HuH-7 (cell line): Measurements from ENCODE around the gene FEN1.

Experiments used
- DNase-seq: peaks from one replicate; pipeline ENCODE4 v3.0.0; 2011; ENCODE audit warnings: low spot score

FEN1 gene

DNA sequence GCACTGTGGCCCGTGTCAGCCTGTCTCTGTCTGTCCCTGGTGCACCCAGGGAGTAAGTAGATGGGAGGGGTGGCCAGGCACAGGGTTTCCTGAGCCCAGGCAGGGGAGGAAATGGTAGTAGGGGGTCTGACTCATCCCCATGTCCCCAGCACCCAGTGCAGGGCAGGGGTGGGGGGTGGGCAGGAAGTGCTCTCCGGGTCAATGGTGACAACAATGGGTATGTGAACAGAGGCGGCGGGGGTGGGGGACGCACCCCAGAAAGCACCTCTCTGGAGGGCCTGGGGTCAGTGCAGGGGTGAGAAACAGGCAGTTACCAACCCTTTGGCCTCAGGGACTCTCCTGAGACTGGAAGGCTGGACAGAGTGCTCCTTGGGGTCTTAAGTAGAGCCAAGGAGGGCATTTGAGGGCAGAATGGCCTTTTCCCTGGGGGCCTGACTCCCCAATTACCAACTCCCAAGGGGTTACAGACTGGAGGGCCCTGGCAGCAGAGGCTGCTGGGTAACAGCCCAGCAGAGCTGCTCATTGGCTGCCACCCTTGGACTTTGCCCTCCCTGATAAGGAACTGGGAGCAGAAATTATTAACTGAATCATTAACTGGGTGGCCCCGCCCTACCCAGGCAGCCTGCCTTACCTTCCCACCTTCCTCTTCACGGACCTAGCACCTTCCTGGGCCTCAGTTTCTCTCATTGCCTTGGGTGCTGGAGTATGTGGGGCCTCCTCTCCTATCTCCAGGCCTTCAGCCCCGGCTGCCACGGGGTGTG, 36.1 kb upstream of the FEN1 start:
- peak; percentile 99 for DNase-seq

DNA sequence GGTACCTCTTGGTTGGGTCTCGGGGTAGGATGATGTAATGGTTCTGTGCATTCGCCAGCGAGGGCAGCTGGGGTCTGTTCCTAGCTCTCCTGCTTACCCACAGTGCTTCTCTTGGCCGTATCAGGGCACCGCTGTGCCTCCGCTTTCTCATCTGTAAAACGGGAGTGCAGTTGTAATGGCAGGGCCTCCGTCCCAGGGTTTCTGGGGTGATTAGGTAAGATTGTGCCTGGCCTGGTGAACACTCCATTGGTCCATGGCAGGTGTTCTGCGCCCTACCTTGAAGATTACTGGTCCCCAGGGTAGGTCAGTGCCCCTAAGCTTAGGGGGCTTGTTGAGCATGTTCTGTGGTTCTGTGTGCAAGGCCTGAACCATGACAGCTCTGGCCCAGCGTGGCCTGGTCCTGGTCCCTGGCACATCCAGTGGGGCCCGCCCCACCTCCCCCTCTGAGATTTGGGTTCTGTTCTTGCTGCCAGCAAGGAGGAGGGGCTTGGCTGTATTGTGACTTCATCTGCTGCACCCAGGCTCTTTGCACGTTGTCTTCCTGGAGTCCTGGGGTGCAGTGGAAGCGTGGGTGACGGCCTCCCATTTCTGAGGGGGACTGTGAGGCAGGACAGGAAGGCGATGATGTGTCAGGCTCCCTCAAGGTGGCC, 35.4 kb upstream of the FEN1 start:
- DNase-seq: no peak

DNA sequence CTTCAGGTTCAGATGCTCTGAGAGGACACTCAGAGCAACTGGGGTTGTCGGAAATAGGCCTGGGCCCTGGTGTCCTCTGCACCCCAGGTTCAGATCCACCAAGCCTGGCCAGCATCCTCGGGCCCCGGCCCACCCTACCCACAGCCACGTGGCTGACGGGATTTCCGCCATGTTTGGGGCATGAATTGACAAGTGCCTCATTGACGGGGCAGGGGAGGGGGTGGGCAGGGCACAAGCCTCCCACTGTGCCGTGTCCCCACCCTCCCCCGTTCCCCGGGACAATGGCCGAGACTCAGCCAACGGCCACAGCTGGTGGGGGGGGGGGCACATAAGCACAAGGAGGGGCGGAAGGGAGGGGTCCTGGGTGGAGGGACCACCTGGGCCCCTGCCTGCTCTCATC, 31.8 kb upstream of the FEN1 start:
- DNase-seq: no peak

DNA sequence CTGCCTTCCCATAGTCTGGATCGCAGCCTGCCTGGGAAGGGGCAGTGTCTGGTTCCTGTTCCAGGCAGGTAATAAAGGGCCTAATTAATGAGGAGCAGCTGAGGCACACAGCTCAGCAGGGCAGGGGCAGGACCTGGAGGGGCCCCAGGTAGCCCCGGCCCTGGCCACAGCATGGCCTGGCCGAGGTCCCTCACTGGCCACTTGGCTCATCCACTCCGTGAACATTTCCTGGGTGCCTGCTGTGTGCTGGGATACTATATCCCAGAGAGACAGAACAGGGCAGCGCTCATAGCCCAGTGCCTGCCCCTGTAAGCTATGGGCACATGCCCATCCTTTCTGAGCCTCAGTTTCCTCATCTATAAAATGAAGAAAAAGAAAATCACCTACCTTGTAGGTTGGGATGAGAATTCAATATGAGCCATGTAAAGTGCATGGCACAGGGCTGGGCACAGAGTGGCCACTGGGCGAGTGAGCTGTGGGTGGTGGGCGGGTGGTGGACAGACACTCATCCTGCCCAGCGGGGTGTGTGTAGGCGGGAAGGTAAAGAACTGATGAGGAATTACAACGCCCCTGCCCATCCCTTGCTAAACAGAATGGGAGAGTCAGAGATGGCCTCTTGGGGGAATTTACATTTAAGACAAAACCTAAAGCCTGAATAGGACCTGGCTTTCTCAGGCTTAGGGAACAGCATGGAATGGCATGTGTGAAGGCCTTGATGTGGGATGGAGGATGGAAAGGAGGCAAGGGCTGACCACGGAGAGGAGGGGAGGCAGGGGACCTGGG, 31.1 kb upstream of the FEN1 start:
- DNase-seq: no peak

DNA sequence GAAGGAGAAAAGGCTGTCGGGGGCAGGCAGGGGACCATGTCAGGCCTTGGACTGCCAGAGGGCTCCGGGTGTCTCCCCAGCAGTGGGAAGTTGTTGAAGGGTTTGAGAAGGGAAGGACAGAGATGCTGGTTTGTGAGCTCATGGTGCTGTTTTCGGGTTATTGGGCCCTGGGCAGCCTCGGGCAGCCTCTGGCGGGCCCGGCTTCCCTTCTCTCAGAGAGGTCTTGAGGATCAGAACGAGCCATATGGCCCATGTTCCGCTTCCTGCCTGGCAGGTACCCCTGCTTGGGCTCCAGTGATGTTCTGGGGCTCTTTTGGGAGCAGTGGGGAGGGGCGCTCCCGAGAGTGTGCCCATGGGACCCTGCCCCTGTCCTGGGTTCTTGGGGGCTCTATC, 30.5 kb upstream of the FEN1 start:
- no peak for DNase-seq

DNA sequence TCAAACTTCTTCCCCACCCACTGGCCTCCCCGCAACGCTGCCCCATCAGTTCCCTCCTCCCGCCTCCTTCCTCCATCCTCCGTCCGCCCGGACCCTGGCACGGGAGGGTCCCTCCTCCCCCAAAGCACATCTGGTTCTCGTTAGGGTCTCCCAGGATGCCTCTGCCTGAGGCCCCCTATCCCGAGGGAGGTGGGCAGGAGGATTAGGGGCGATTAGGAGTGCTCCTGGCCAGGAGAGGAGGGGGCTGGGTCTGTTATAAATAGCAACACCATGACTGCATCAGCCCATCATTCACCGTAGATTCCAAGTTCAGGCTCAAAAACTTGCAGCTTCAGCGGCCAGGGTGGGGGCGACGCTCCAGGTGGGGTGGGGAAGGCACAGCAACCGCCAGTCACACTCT, 29.9 kb upstream of the FEN1 start:
- DNase-seq: no peak

DNA sequence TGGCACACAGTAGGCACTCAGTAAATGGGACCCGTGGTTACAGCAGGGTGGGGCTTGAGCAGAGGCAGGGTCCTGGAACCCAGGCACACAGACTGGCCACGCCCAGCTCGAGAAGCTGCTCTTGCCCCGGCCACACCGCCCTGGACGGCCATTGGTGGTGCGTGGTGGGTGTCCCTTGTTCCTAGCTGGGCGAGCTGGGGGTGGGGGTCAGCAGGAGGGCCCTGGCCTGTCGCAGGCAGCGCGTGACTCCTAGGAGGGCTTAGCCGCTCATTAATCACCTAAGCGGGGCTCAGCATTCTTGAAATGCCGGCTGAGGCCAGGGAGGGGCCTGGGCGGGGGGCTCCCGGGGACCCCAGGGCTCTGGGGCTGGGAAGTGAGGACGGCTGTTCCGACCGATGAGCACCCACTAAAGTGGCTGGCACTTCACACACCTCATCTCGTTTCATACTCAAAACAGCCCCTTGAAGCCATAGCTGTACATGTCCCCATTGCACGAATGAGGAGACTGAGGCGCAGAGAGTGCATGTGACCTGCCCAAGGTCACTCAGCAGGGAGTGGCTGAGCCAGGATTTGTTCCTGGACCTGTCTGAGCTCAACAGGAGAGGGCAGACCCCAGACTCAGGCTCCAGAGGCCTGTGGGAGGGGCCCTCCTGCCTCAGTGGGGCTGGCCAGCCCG, 28.6 kb upstream of the FEN1 start:
- no peak for DNase-seq

DNA sequence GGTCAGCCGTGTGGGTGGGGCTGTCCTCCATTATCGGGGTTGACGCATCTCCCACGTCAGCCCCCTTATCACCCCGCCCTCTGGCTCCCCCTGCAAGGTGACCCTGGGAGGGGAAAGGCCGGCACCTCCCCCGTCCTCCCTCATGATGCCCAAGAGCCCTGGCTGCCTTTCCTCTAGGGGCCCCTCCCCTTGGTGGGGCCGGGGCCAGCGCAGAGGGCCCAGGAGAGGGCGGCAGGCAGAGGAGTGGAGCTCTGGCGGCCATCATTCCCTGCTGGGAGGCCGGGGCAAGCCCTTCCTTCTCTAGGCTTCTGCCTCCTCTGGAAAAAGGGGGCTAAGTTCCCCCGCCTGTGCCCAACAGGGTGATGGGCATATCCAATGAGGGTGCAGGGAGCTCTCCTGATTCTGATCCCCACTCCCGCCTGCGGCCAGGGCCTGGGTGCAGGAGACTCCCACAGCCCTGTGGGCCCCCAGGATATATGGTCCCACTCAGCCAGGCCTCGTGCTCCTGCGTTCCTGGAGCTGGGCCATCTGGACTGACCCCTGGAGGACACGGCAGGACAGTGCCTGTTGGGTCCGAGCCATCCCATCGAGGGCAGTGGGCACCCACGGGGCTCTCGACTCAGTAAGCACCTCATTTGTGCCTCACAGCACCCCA, 28.0 kb upstream of the FEN1 start:
- no peak for DNase-seq

DNA sequence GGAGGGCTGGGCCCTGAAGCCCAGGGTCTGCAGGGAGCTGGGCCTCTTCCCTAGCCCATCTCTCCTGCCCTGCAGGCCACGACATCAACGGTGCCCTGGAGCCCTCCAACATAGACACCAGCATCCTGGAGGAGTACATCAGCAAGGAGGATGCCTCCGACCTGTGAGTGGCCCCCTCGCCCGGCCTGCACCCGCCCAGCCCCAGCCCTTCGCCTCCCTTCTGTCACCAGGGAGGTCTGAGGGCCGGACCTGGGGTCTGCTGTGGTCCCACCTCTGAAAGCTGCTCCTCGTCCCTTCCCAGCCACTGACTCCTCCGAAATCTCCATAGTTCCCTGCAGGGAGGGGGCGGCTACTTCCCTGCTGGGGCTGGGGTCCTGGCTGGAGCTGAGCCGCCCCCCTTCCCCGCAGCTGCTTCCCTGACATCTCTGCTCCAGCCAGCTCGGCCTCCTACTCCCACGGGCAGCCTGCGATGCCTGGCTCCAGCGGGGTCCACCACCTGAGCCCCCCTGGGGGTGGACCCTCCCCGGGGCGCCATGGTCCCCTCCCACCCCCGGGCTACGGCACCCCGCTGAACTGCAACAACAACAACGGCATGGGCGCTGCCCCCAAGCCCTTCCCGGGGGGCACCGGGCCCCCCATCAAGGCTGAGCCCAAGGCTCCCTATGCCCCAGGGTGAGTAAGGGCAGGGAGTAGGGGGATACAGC, 27.0 kb upstream of the FEN1 start:
- DNase-seq: no peak

DNA sequence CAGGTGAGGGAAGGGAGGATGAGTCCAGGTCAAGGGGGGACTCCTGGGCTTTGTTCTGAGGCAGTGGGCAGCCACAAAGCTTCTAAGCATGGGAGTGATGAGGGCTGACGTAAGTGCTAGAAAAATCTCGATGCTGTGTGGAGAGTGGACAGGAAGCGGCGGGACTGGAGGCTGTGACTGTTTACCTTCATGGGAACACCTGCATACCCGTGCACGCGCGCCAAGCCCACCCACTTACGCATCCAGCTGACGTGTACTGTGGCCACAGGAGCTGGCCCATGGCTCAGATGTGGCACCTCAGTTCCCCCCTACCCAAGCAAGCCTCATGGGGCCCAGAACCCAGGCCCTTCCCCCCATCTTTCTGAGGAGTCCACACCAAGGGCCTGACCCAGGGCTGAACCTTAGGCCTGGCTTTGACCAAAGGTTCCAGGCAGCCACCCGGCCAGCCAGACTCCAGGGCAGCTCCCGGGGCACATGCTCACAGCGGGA, 26.3 kb upstream of the FEN1 start:
- no peak for DNase-seq

DNA sequence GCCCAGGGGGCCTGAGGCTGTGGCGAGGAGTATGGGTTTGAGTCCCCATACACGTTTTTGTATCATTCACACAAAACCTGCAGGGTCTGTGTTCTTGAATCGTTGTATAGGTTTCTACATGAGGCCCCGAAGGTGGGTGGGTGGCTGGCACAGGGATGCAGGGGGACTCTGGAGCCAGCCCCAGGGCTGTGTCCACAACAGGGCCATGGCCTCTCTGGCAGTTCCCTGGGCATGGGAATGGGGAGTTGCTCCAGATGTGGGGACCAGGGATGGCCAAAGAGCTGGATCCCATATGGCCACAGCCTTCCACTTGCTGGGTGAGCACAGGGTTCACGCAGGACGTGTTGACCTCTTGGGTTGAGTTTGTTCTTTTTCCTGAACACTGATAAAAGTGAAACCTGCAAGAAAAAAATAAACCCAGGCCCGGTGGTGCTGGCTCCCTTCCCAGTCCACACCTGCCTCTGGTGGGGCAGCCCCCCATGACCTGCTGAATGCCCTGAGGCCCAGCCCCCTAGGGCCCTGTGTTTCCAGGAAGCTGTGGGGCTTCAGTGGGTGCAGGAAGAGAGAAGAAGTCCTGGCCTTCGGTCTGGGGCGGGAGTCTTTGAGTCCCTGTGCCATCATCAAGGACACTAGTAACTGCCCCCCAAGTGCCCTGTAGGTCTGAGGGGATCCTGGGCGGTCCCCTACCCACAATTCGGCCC, 24.2 kb upstream of the FEN1 start:
- DNase-seq: no peak

DNA sequence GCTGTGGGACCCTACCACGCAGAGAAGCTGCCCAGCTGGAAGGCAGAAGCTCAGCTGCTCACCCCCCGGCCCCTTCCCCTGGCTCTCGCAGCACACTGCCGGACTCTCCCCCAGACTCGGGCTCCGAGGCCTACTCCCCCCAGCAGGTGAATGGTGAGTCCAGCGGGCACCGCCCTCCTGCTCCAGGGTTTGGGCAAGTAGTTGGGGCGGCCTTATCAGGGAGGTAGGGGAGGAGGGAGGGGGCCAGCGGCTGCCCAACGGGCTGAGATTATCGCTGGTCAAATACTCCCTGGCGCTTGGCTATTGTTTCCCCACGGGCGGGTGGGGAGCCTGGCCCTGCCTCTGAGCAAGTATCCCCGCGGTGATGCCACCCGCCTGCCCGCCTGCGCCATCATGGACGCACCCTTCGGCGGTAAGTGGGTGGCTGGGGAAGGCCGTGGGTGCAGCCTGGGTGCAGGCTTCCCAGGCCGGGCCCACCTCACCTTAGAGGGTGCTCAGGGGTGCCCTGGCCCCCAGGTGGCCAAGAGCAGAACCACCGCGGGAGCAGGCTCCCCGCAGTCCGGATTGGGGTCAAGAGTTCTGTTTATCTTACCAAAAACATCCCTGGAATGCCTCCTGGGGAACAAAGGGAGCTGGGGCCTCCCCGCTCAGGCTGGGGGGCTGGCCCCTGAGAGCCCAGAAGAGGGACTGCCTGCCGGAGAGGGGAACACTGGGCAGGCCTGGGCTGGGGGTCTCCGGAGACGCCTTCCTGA, 23.4 kb upstream of the FEN1 start:
- peak; percentile 77 for DNase-seq

DNA sequence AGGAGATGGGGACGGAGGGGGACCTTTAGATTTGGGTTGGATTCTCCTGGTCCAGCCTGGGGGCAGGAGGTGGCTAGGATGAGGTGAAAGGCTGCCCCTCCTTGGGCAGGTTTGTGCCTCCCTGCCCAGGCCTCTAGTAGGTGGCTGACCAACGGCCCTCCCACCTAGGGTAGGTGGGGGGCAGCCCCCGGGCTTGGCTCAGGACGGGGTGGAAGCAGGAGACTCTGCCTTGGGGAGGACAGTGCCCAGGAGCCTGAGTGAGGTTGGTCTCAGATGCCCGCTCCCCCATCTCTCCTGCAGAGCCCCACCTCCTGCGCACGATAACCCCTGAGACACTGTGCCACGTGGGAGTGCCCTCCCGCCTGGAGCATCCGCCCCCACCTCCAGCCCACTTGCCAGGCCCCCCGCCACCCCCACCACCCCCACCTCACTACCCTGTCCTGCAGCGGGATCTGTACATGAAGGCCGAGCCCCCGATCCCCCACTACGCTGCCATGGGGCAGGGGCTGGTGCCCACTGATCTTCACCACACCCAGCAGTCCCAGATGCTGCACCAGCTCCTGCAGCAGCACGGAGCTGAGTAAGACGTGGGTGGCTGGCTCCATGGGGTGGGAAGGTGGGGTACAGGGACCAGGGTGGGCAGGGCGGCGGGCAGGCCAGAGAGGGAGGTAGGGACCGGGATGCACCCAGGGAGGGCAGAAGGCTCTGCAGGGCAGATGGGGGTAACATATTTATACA, 22.6 kb upstream of the FEN1 start:
- DNase-seq: no peak

DNA sequence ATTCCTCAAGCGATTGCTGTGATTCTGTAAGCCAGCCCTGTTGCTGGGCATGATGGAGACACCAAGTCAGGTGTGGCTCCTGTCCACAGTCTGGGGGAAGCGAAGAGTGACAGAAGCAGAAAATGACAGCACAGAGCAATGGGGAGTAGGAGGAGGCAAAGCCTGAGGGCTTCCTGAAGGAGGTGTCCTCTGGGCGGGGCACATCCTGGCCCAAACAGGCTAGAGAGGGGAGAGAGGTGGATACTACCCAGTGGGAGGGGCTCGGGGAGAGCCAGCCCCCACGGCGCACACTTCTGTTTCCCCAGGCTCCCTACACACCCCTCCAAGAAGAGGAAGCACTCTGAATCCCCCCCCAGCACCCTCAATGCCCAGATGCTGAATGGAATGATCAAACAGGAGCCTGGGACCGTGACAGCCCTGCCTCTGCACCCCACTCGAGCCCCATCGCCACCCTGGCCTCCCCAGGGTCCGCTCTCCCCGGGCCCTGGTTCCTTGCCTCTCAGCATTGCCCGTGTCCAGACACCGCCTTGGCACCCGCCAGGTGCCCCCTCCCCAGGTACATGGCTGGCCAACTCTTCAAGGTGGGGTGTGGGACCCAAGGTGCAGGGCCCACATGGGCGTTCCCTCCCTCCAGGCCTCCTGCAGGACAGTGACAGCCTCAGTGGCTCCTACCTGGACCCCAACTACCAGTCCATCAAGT, 21.4 kb upstream of the FEN1 start:
- no peak for DNase-seq

DNA sequence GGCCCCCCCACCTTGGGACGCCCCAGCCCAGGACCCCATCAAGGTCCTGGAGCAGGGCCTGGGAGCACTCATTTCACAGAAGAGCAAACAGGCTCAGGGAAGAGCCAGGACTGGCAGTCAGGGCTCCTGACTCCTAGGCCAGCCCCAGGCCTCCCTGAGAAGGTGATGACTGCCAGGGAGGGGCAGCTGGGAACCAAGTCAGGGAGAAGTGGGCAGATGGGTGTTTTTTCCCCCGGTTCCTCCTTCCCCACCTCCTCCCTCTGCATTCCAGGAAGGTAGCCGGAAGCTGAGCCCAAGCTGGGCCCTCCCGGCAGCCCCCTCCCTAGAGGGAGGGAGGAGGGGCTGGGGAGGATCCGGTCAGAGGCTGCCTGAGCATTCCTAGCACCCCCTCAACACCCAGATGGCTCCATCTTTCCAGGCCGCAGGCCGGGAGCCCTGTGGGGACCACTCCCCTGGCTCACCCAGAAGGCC, 20.7 kb upstream of the FEN1 start:
- DNase-seq: no peak

DNA sequence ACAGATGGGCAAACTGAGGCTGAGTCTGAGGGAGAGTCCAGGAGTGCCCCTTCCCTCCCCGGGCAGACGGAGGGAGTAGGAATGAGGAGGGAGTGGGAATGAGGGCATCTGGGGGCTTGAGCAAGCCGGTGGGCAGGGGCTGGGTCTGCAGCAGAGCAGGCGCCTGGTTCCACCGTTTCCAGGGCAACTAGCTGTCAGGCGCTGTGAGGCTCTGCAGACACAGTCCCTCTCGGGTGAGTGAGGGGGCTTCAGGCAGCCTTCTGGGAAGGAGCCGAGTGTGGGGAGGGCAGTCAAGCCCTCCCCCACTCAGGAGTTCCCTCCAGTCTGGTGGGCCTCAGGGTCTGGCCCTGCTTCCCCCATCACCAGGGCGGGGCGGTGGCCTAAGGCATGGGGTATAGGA, 19.4 kb upstream of the FEN1 start:
- DNase-seq: no peak

DNA sequence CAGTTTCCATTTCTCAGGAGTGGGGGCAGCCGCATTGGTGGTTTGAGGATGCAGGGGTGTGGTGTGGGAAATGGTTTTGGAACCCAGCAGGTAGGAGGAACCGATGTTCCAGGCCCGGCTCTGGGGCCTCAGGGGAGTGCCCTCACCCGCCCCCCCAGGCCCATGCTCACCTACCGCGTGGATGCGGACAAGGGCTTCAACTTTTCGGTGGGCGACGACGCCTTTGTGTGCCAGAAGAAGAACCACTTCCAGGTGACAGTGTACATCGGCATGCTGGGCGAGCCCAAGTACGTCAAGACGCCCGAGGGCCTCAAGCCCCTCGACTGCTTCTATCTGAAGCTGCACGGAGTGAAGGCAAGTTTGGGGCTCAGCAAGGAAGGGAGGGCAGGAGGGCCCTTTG, 18.9 kb upstream of the FEN1 start:
- no peak for DNase-seq

DNA sequence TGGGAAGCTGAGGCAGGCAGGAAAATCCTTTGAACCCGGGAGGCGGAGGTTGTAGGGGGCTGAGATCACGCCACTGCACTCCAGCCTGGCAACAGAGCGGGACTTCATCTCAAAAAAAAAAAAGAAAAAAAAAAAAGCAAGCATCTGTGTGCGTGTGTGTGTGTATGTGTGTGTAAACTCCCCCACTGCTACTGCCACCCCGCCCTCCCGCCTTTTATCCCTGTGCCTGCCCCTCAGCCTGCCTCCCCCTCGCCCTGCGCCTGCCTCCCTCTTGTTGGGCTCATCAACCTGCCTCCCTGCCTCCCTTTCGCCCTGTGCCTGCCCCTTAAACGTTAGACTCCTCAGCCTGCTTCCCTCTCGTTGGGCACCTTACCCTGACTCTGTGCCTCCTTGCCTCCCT, 18.3 kb upstream of the FEN1 start:
- no peak for DNase-seq
